ENCODE data around the gene UGGT1.
A peak's percentile ranks its signal among the peaks of the same experiment; 100 is the strongest.
"Not testable (repeated sequence)": the region's sequence is repeated elsewhere in the genome, so short reads cannot be mapped to it uniquely, and the experiment has no call there.

The UGGT1 gene

GRCh38 chr2:128115921-128116623 is 25.1 kb downstream of the UGGT1 start:
- no peak for DNase-seq

GRCh38 chr2:128134573-128134972 is 43.6 kb downstream of the UGGT1 start:
- DNase-seq: peak; percentile 3

GRCh38 chr2:128137094-128137616 is 46.2 kb downstream of the UGGT1 start:
- DNase-seq: no peak

- no peak for DNase-seq
Observed at GRCh38 chr2:128139624-128140023, 48.6 kb downstream of the UGGT1 start.

GRCh38 chr2:128145651-128146050 is 54.7 kb downstream of the UGGT1 start:
- DNase-seq: no peak

- DNase-seq: no peak
Observed at GRCh38 chr2:128153786-128154185, 62.8 kb downstream of the UGGT1 start.

GRCh38 chr2:128154225-128154624 is 63.2 kb downstream of the UGGT1 start:
- no peak for DNase-seq

GRCh38 chr2:128155970-128156369 is 65.0 kb downstream of the UGGT1 start:
- DNase-seq: no peak

GRCh38 chr2:128156812-128157211 is 65.8 kb downstream of the UGGT1 start:
- DNase-seq: no peak

GRCh38 chr2:128157644-128158043 is 66.6 kb downstream of the UGGT1 start:
- no peak for DNase-seq

- no peak for DNase-seq
Observed at GRCh38 chr2:128158176-128158575, 67.2 kb downstream of the UGGT1 start.

GRCh38 chr2:128159437-128159836 is 68.4 kb downstream of the UGGT1 start:
- DNase-seq: no peak

- no peak for DNase-seq
Observed at GRCh38 chr2:128160616-128161275, 69.7 kb downstream of the UGGT1 start.

GRCh38 chr2:128162266-128162665 is 71.3 kb downstream of the UGGT1 start:
- DNase-seq: no peak

- no peak for DNase-seq
Observed at GRCh38 chr2:128164311-128164710, 73.3 kb downstream of the UGGT1 start.

GRCh38 chr2:128166746-128167353 is 75.8 kb downstream of the UGGT1 start:
- DNase-seq: no peak

- DNase-seq: no peak
Observed at GRCh38 chr2:128169094-128169493, 78.1 kb downstream of the UGGT1 start.

GRCh38 chr2:128169497-128169896 is 78.5 kb downstream of the UGGT1 start:
- DNase-seq: no peak

- DNase-seq: no peak
Observed at GRCh38 chr2:128169933-128170709, 79.1 kb downstream of the UGGT1 start.

GRCh38 chr2:128170776-128171175 is 79.8 kb downstream of the UGGT1 start:
- no peak for DNase-seq

- no peak for DNase-seq
Observed at GRCh38 chr2:128172191-128172590, 81.2 kb downstream of the UGGT1 start.

GRCh38 chr2:128174067-128174466 is 83.1 kb downstream of the UGGT1 start:
- DNase-seq: not testable (repeated sequence)

- DNase-seq: no peak
Observed at GRCh38 chr2:128177315-128177714, 86.3 kb downstream of the UGGT1 start.
